GM21619 (cell line): ENCODE data around the gene KHK.

Source experiments
- ATAC-seq: cut with Tn5 transposase; IDR thresholded peaks from one replicate; pipeline ENCODE4 v1.9.1; 2021; ENCODE audit not compliant: unreplicated experiment

KHK gene

GRCh38 chr2:27149570-27150405 is 63.2 kb downstream of the KHK start:
- no peak for ATAC-seq
